Testis (tissue), 2 donors: ENCODE measurements around the gene IL36RN.

ENCODE experiments used
- CTCF ChIP-seq, 3 experiments: fragments of 450-650 bp in 2 of 3; fragments of 200-600 bp in 1 of 3; sonication (generic) in 1 of 3; IDR thresholded peaks; one replicate each; pipeline ENCODE4 v1.5.1; 2016 to 2019; ENCODE audit warnings: antibody characterized with exemption in 3 of 3, mild to moderate bottlenecking in 2 of 3, moderate library complexity in 1 of 3
- POLR2A ChIP-seq: fragments of 450-650 bp; IDR thresholded peaks from one replicate; pipeline ENCODE4 v1.6.1; 2017; ENCODE audit warnings: antibody characterized with exemption, mild to moderate bottlenecking, moderate library complexity

- TF ChIP-seq POLR2A (no peak), CTCF (IDR thresholded peaks at IDR 0.05) (no peak)
Observed at GRCh38 chr2:113078350-113078839, 19.4 kb downstream of the IL36RN start.
